MM.1S (cell line): Measurements from ENCODE around the gene GTF3C5.
A peak's percentile ranks its signal among the peaks of the same experiment; 100 is the strongest.

Source experiments
- DNase-seq: peaks from one replicate; pipeline ENCODE4 v3.0.0-alpha.2; 2015
- H2AFZ ChIP-seq: fragments of 300-600 bp; sonication (generic); 2 replicates; pipeline ENCODE4 v1.6.0; 2016; ENCODE audit warnings: antibody characterized with exemption, low read length
- H3F3A ChIP-seq: fragments of 300-600 bp; sonication (generic); 2 replicates; pipeline ENCODE4 v1.6.1; 2016; ENCODE audit warnings: mild to moderate bottlenecking, antibody characterized with exemption, low read length, moderate library complexity, mixed read lengths; ENCODE audit not compliant: insufficient read depth
- H3K27ac ChIP-seq: fragments of 300-600 bp; sonication (generic); 2 replicates; pipeline ENCODE4 v1.5.1; 2016; ENCODE audit warnings: mild to moderate bottlenecking, low read length
- H3K27me3 ChIP-seq: fragments of 300-600 bp; sonication (generic); replicated peaks from 2 replicates; pipeline ENCODE4 v1.6.0; 2016; ENCODE audit warnings: low read length; ENCODE audit not compliant: insufficient read depth
- H3K36me3 ChIP-seq: fragments of 300-600 bp; sonication (generic); replicated peaks from 2 replicates; pipeline ENCODE4 v1.6.1; 2016; ENCODE audit warnings: mild to moderate bottlenecking, low read length, mixed read lengths; ENCODE audit not compliant: insufficient read depth
- H3K4me1 ChIP-seq: fragments of 300-600 bp; sonication (generic); 2 replicates; pipeline ENCODE4 v1.6.1; 2016; ENCODE audit warnings: low read length, mixed read lengths
- H3K4me2 ChIP-seq: fragments of 300-600 bp; sonication (generic); 2 replicates; pipeline ENCODE4 v1.6.0; 2016; ENCODE audit warnings: low read depth, low read length
- H3K4me3 ChIP-seq: fragments of 300-600 bp; sonication (generic); 2 replicates; pipeline ENCODE4 v1.5.1; 2016; ENCODE audit warnings: low read length, mixed read lengths
- H3K79me2 ChIP-seq: fragments of 300-600 bp; sonication (generic); 2 replicates; pipeline ENCODE4 v1.6.1; 2016; ENCODE audit warnings: mixed run types, low read length, mixed read lengths
- H3K9ac ChIP-seq: fragments of 300-600 bp; sonication (generic); 2 replicates; pipeline ENCODE4 v1.6.1; 2016; ENCODE audit warnings: low read length, mixed read lengths
- H3K9me2 ChIP-seq: fragments of 300-600 bp; sonication (generic); replicated peaks from 2 replicates; pipeline ENCODE4 v1.6.1; 2016; ENCODE audit warnings: mild to moderate bottlenecking, low read length, mixed read lengths; ENCODE audit not compliant: insufficient read depth
- H3K9me3 ChIP-seq: fragments of 300-600 bp; sonication (generic); replicated peaks from 2 replicates; pipeline ENCODE4 v1.6.1; 2016; ENCODE audit warnings: mild to moderate bottlenecking, low read length, mixed read lengths; ENCODE audit not compliant: insufficient read depth
- H4K20me1 ChIP-seq: fragments of 300-600 bp; sonication (generic); 2 replicates; pipeline ENCODE4 v1.6.1; 2016; ENCODE audit warnings: mild to moderate bottlenecking, low read length, moderate library complexity, mixed read lengths; ENCODE audit not compliant: insufficient read depth
- CTCF ChIP-seq: fragments of 300-600 bp; sonication (generic); IDR thresholded peaks from 2 replicates; pipeline ENCODE4 v1.5.1; 2016; ENCODE audit warnings: antibody characterized with exemption, low read length, mixed read lengths
- EZH2 ChIP-seq: fragments of 300-600 bp; sonication (generic); optimal IDR thresholded peaks from 2 replicates; pipeline ENCODE3; 2017; ENCODE audit warnings: low read depth, mild to moderate bottlenecking, antibody characterized with exemption, low read length, mixed read lengths
- EZH2phosphoT487 ChIP-seq: fragments of 300-600 bp; sonication (generic); IDR thresholded peaks from 2 replicates; pipeline ENCODE4 v1.6.1; 2018; ENCODE audit warnings: antibody characterized with exemption, low read length

The GTF3C5 gene

GRCh38 chr9:133058071-133058470 lies 27.3 kb downstream of the GTF3C5 start:
- no peaks in the 10 kb centered on the region for H3K36me3 ChIP-seq
- no peak for DNase-seq
- peaks cover 21% of the 10 kb centered on the region for H3K4me1 ChIP-seq
- no peaks in the 10 kb centered on the region for H3K9me3 ChIP-seq
- no peak overlapping the region for H3K9ac ChIP-seq
- H3K27me3 ChIP-seq, result no peaks in the 10 kb centered on the region
- no peaks in the 10 kb centered on the region for H3K79me2 ChIP-seq
- no peak overlapping the region for H3K4me3 ChIP-seq
- H3K27ac ChIP-seq, result no peak overlapping the region
- no peak overlapping the region for H2AFZ ChIP-seq
- no peak overlapping the region for H3K4me2 ChIP-seq
- H3K9me2 ChIP-seq, result no peaks in the 10 kb centered on the region
- peaks cover 3% of the 10 kb centered on the region; the same call in 1 of the 2 replicates for H3F3A ChIP-seq
- no peaks in the 10 kb centered on the region for H4K20me1 ChIP-seq
- TF ChIP-seq CTCF (no peak), EZH2 (no peak), EZH2phosphoT487 (no peak)

- no peak overlapping the region for H3K9ac ChIP-seq
- no peaks in the 10 kb centered on the region for H3K9me3 ChIP-seq
- peaks cover 21% of the 10 kb centered on the region for H3K4me1 ChIP-seq
- no peaks in the 10 kb centered on the region for H3K27me3 ChIP-seq
- H3K4me3 ChIP-seq, result no peak overlapping the region
- H3K27ac ChIP-seq, result peak overlapping the region; percentile 16; the same call in 1 of the 2 replicates
- no peaks in the 10 kb centered on the region for H4K20me1 ChIP-seq
- no peaks in the 10 kb centered on the region for H3K79me2 ChIP-seq
- TF ChIP-seq EZH2phosphoT487 (no peak), EZH2 (no peak), CTCF (no peak)
- DNase-seq, result peak; percentile 60
- H3F3A ChIP-seq, result peaks cover 3% of the 10 kb centered on the region; the same call in 1 of the 2 replicates
- H2AFZ ChIP-seq, result no peak overlapping the region
- no peak overlapping the region for H3K4me2 ChIP-seq
- no peaks in the 10 kb centered on the region for H3K36me3 ChIP-seq
- no peaks in the 10 kb centered on the region for H3K9me2 ChIP-seq
Observed at GRCh38 chr9:133058550-133059320, 27.9 kb downstream of the GTF3C5 start.

GRCh38 chr9:133059623-133060022 lies 28.8 kb downstream of the GTF3C5 start:
- Histone ChIP-seq H3K27ac (no peak overlapping the region), H3F3A (peaks cover 3% of the 10 kb centered on the region; the same call in 1 of the 2 replicates), H3K9me3 (no peaks in the 10 kb centered on the region), H3K9me2 (no peaks in the 10 kb centered on the region), H4K20me1 (no peaks in the 10 kb centered on the region), H3K27me3 (no peaks in the 10 kb centered on the region), H3K36me3 (no peaks in the 10 kb centered on the region), H3K79me2 (no peaks in the 10 kb centered on the region), H3K4me1 (peaks cover 21% of the 10 kb centered on the region), H3K4me2 (no peak overlapping the region), H3K9ac (no peak overlapping the region), H3K4me3 (no peak overlapping the region), H2AFZ (no peak overlapping the region)
- TF ChIP-seq CTCF (no peak), EZH2phosphoT487 (no peak), EZH2 (no peak)
- DNase-seq, result no peak
